PC-9 (cell line): ENCODE results near the gene THOC6.

Experiments used
- EZH2 ChIP-seq: fragments of 200-600 bp; sonication (generic); IDR thresholded peaks from 2 replicates; pipeline ENCODE4 v1.8.0; 2017; ENCODE audit warnings: antibody characterized with exemption, low read depth
- TF ChIP-seq, protein P1 (sequence below): fragments of 200-600 bp; sonication (generic); conservative IDR thresholded peaks from 2 replicates; pipeline ENCODE4 v1.6.1; 2017; ENCODE audit warnings: mixed run types, antibody characterized with exemption, mild to moderate bottlenecking, moderate library complexity

- 0 out of 2 replicates have a peak, but pooled peaks have one; percentile 39 for TF ChIP-seq EZH2
- TF ChIP-seq, protein P1, sequence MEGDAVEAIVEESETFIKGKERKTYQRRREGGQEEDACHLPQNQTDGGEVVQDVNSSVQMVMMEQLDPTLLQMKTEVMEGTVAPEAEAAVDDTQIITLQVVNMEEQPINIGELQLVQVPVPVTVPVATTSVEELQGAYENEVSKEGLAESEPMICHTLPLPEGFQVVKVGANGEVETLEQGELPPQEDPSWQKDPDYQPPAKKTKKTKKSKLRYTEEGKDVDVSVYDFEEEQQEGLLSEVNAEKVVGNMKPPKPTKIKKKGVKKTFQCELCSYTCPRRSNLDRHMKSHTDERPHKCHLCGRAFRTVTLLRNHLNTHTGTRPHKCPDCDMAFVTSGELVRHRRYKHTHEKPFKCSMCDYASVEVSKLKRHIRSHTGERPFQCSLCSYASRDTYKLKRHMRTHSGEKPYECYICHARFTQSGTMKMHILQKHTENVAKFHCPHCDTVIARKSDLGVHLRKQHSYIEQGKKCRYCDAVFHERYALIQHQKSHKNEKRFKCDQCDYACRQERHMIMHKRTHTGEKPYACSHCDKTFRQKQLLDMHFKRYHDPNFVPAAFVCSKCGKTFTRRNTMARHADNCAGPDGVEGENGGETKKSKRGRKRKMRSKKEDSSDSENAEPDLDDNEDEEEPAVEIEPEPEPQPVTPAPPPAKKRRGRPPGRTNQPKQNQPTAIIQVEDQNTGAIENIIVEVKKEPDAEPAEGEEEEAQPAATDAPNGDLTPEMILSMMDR = no peak
Observed at GRCh38 chr16:3045758-3046640, 22.2 kb downstream of the THOC6 start, which contains the start of gene MMP25.
